Testis (tissue), 2 donors: Measurements from ENCODE around the gene TRAK2.

ENCODE experiments used
- POLR2A ChIP-seq: fragments of 450-650 bp; IDR thresholded peaks from one replicate; pipeline ENCODE4 v1.6.1; 2017; ENCODE audit warnings: antibody characterized with exemption, mild to moderate bottlenecking, moderate library complexity
- TF ChIP-seq, protein P1 (sequence below), 3 experiments: fragments of 450-650 bp in 2 of 3; fragments of 200-600 bp in 1 of 3; sonication (generic) in 1 of 3; IDR thresholded peaks; one replicate each; pipeline ENCODE4 v1.5.1; 2016 to 2019; ENCODE audit warnings: antibody characterized with exemption in 3 of 3, mild to moderate bottlenecking in 2 of 3, moderate library complexity in 1 of 3

DNA sequence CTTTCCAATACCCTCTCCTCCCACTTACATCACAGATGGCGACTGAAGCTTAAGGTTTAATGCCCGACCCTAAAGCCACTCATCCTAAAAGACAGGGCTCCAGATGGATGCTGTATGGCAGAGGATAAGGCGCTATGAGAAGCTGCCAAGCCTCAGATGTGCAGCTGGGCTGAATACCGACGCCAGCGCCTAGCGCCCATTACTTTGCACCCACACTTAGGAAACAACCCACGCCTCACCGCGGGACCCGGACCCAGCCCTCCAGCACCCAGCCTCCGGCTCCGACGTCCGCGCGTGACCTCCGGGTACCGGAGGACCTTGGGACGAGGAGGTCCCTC, 335 bp downstream of the TRAK2 start:
- no peak for TF ChIP-seq POLR2A
- TF ChIP-seq, protein P1, sequence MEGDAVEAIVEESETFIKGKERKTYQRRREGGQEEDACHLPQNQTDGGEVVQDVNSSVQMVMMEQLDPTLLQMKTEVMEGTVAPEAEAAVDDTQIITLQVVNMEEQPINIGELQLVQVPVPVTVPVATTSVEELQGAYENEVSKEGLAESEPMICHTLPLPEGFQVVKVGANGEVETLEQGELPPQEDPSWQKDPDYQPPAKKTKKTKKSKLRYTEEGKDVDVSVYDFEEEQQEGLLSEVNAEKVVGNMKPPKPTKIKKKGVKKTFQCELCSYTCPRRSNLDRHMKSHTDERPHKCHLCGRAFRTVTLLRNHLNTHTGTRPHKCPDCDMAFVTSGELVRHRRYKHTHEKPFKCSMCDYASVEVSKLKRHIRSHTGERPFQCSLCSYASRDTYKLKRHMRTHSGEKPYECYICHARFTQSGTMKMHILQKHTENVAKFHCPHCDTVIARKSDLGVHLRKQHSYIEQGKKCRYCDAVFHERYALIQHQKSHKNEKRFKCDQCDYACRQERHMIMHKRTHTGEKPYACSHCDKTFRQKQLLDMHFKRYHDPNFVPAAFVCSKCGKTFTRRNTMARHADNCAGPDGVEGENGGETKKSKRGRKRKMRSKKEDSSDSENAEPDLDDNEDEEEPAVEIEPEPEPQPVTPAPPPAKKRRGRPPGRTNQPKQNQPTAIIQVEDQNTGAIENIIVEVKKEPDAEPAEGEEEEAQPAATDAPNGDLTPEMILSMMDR (IDR thresholded peaks at IDR 0.05), result no peak
